NT2/D1 (cell line): Measurements from ENCODE around the gene ADORA1.

Experiments
- DNase-seq: peaks from one replicate; pipeline ENCODE4 v3.0.0-alpha.2; 2011; ENCODE audit warnings: low read depth, low spot score
- H3K27me3 ChIP-seq: 2 replicates; pipeline ENCODE4 v1.6.0; 2011; ENCODE audit warnings: mild to moderate bottlenecking; ENCODE audit not compliant: insufficient read length, insufficient read depth
- H3K36me3 ChIP-seq: 2 replicates; pipeline ENCODE4 v1.6.1; 2011; ENCODE audit warnings: mild to moderate bottlenecking, low read length, mixed read lengths; ENCODE audit not compliant: insufficient read depth, insufficient read length
- H3K4me1 ChIP-seq: 2 replicates; pipeline ENCODE4 v1.5.1; 2011; ENCODE audit not compliant: insufficient read depth, insufficient read length
- H3K4me3 ChIP-seq: 2 replicates; pipeline ENCODE4 v1.5.1; 2011; ENCODE audit warnings: low read depth; ENCODE audit not compliant: insufficient read length
- H3K9ac ChIP-seq: 2 replicates; pipeline ENCODE4 v1.6.0; 2011; ENCODE audit warnings: low read depth; ENCODE audit not compliant: insufficient read length
- H3K9me3 ChIP-seq: 2 replicates; pipeline ENCODE4 v1.5.1; 2011; ENCODE audit warnings: mild to moderate bottlenecking, low read length; ENCODE audit not compliant: insufficient read depth
- SUZ12 ChIP-seq: IDR thresholded peaks from 2 replicates; pipeline ENCODE4 v1.6.1; 2011; ENCODE audit not compliant: insufficient read length, insufficient read depth; ENCODE audit errors: extremely low read depth
- YY1 ChIP-seq: IDR thresholded peaks from 2 replicates; pipeline ENCODE4 v1.6.1; 2011; ENCODE audit not compliant: insufficient read length, insufficient read depth
- ZNF274 ChIP-seq: IDR thresholded peaks from 2 replicates; pipeline ENCODE4 v1.6.1; 2011; ENCODE audit warnings: mild to moderate bottlenecking, low read depth, low read length

ADORA1 gene

GRCh38 chr1:203185061-203185461 is 57.5 kb downstream of the ADORA1 start:
- Histone ChIP-seq H3K9me3 (no peaks in the 10 kb centered on the region), H3K36me3 (no peaks in the 10 kb centered on the region), H3K4me1 (peaks cover 19% of the 10 kb centered on the region), H3K27me3 (no peaks in the 10 kb centered on the region), H3K9ac (no peak overlapping the region), H3K4me3 (no peak overlapping the region)
- DNase-seq = no peak
- TF ChIP-seq ZNF274 (no peak), YY1 (no peak), SUZ12 (no peak)

- Histone ChIP-seq H3K4me3 (no peak overlapping the region), H3K27me3 (no peaks in the 10 kb centered on the region), H3K9me3 (no peaks in the 10 kb centered on the region), H3K4me1 (peaks cover 19% of the 10 kb centered on the region), H3K9ac (no peak overlapping the region), H3K36me3 (no peaks in the 10 kb centered on the region)
- no peak for TF ChIP-seq SUZ12
- no peak for TF ChIP-seq ZNF274
- TF ChIP-seq YY1 = no peak
- no peak for DNase-seq
Observed at GRCh38 chr1:203185585-203185984, 58.1 kb downstream of the ADORA1 start.

GRCh38 chr1:203186091-203186445 is 58.5 kb downstream of the ADORA1 start:
- Histone ChIP-seq H3K4me1 (peaks cover 19% of the 10 kb centered on the region), H3K9me3 (no peaks in the 10 kb centered on the region), H3K9ac (no peak overlapping the region), H3K36me3 (no peaks in the 10 kb centered on the region), H3K4me3 (no peak overlapping the region), H3K27me3 (no peaks in the 10 kb centered on the region)
- DNase-seq = no peak
- no peak for TF ChIP-seq YY1
- no peak for TF ChIP-seq SUZ12
- no peak for TF ChIP-seq ZNF274

- no peak within 1 kb of the TSS for H3K4me3 ChIP-seq
- H3K9ac ChIP-seq = peak within 1 kb of the TSS; percentile 14
- H3K27me3 ChIP-seq = no peaks in the 10 kb centered on the region
- H3K4me1 ChIP-seq = peaks cover 19% of the 10 kb centered on the region
- no peaks in the 10 kb centered on the region for H3K36me3 ChIP-seq
- no peak for TF ChIP-seq ZNF274
- no peak for TF ChIP-seq SUZ12
- TF ChIP-seq YY1 = no peak
- DNase-seq = no peak
- H3K9me3 ChIP-seq = no peaks in the 10 kb centered on the region
Observed at GRCh38 chr1:203186446-203187303, 59.1 kb downstream of the ADORA1 start, which contains the start of gene CHI3L1. Gene CHI3L1 (minus strand): TSS chr1:203186704. CDS start chr1:203186623, 81 bp downstream.

- Histone ChIP-seq H3K9ac (peak overlapping the region; percentile 14), H3K9me3 (no peaks in the 10 kb centered on the region), H3K27me3 (no peaks in the 10 kb centered on the region), H3K36me3 (no peaks in the 10 kb centered on the region), H3K4me1 (peaks cover 19% of the 10 kb centered on the region), H3K4me3 (no peak overlapping the region)
- DNase-seq = no peak
- TF ChIP-seq ZNF274 (no peak), YY1 (no peak), SUZ12 (no peak)
Observed at GRCh38 chr1:203187304-203187685, 59.8 kb downstream of the ADORA1 start.

GRCh38 chr1:203187689-203188264 is 60.3 kb downstream of the ADORA1 start:
- H3K4me1 ChIP-seq = peaks cover 19% of the 10 kb centered on the region
- no peak overlapping the region for H3K9ac ChIP-seq
- H3K36me3 ChIP-seq = no peaks in the 10 kb centered on the region
- TF ChIP-seq ZNF274 (no peak), SUZ12 (no peak), YY1 (no peak)
- H3K9me3 ChIP-seq = no peaks in the 10 kb centered on the region
- H3K4me3 ChIP-seq = no peak overlapping the region
- no peaks in the 10 kb centered on the region for H3K27me3 ChIP-seq
- no peak for DNase-seq

GRCh38 chr1:203188686-203189232 is 61.2 kb downstream of the ADORA1 start:
- Histone ChIP-seq H3K9me3 (no peaks in the 10 kb centered on the region), H3K27me3 (no peaks in the 10 kb centered on the region), H3K4me3 (no peak overlapping the region), H3K9ac (no peak overlapping the region), H3K36me3 (no peaks in the 10 kb centered on the region), H3K4me1 (peaks cover 19% of the 10 kb centered on the region)
- DNase-seq = no peak
- no peak for TF ChIP-seq SUZ12
- TF ChIP-seq ZNF274 = no peak
